Measurements from ENCODE around the gene IL31RA.

GRCh38 chr5:55902696-55903095 lies 51.5 kb downstream of the IL31RA start:
- TF ChIP-seq, protein P1, sequence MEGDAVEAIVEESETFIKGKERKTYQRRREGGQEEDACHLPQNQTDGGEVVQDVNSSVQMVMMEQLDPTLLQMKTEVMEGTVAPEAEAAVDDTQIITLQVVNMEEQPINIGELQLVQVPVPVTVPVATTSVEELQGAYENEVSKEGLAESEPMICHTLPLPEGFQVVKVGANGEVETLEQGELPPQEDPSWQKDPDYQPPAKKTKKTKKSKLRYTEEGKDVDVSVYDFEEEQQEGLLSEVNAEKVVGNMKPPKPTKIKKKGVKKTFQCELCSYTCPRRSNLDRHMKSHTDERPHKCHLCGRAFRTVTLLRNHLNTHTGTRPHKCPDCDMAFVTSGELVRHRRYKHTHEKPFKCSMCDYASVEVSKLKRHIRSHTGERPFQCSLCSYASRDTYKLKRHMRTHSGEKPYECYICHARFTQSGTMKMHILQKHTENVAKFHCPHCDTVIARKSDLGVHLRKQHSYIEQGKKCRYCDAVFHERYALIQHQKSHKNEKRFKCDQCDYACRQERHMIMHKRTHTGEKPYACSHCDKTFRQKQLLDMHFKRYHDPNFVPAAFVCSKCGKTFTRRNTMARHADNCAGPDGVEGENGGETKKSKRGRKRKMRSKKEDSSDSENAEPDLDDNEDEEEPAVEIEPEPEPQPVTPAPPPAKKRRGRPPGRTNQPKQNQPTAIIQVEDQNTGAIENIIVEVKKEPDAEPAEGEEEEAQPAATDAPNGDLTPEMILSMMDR (IDR thresholded peaks at IDR 0.05): no peak
- no peak for TF ChIP-seq POLR2A (IDR thresholded peaks at IDR 0.05)

Measured in lower leg skin (tissue), 3 donors.